GM12878 (cell line): ENCODE measurements around the gene CARS2. TPM values are rescaled to one million over a fixed set of nuclear protein-coding genes. Genes with fewer than 3 reads are reported as not detected.

Experiments
- BCLAF1 ChIP-seq: fragments of 450-650 bp; IDR thresholded peaks from 2 replicates; pipeline ENCODE4 v1.6.1; 2017; ENCODE audit warnings: antibody characterized with exemption, mild to moderate bottlenecking, moderate library complexity
- E4F1 ChIP-seq: fragments of 450-650 bp; IDR thresholded peaks from 2 replicates; pipeline ENCODE4 v1.6.1; 2018; ENCODE audit warnings: borderline replicate concordance, mild to moderate bottlenecking; ENCODE audit not compliant: partially characterized antibody
- EED ChIP-seq: sonication (generic); IDR thresholded peaks from 2 replicates; pipeline ENCODE4 v1.6.1; 2016; ENCODE audit warnings: antibody characterized with exemption, low read depth
- ESRRA ChIP-seq: IDR thresholded peaks from 2 replicates; pipeline ENCODE4 v1.6.1; 2012; ENCODE audit warnings: mild to moderate bottlenecking, low read length, improper control_type of control experiment
- IKZF1 ChIP-seq: fragments of 450-650 bp; conservative IDR thresholded peaks from 2 replicates; pipeline ENCODE4 v1.6.1; 2017; ENCODE audit warnings: antibody characterized with exemption, mild to moderate bottlenecking
- KAT2A ChIP-seq: conservative IDR thresholded peaks from 2 replicates; pipeline ENCODE4 v1.6.1; 2011; ENCODE audit warnings: low read depth, low read length; ENCODE audit not compliant: control insufficient read depth
- PBX3 ChIP-seq: IDR thresholded peaks from 2 replicates; pipeline ENCODE4 v1.6.1; 2011; ENCODE audit warnings: mild to moderate bottlenecking, low read depth, low read length, moderate library complexity; ENCODE audit not compliant: insufficient replicate concordance
- RAD21 ChIP-seq: IDR thresholded peaks from 2 replicates; pipeline ENCODE4 v1.6.1; 2011; ENCODE audit warnings: mild to moderate bottlenecking, low read depth, low read length, moderate library complexity; ENCODE audit not compliant: insufficient read depth
- RBBP5 ChIP-seq: fragments of 200-600 bp; sonication (generic); conservative IDR thresholded peaks from 2 replicates; pipeline ENCODE4 v1.6.1; 2016
- RELA ChIP-seq: fragments of 450-650 bp; IDR thresholded peaks from 2 replicates; pipeline ENCODE4 v1.8.0; 2014; ENCODE audit warnings: borderline replicate concordance; ENCODE audit not compliant: partially characterized antibody
- SMAD1 ChIP-seq: fragments of 450-650 bp; IDR thresholded peaks from 2 replicates; pipeline ENCODE4 v1.6.1; 2018; ENCODE audit warnings: mild to moderate bottlenecking, low read depth; ENCODE audit not compliant: partially characterized antibody
- SREBF2 ChIP-seq: IDR thresholded peaks from 2 replicates; pipeline ENCODE4 v1.6.1; 2012; ENCODE audit warnings: mild to moderate bottlenecking, low read length
- SRF ChIP-seq, 2 experiments: IDR thresholded peaks; 2 replicates each; pipeline ENCODE4 v1.6.1; 2011; ENCODE audit warnings: low read depth in 2 of 2, low read length in 2 of 2, mild to moderate bottlenecking in 1 of 2, moderate library complexity in 1 of 2
- ZBED1 ChIP-seq: IDR thresholded peaks from 2 replicates; pipeline ENCODE4 v1.6.1; 2016; ENCODE audit warnings: borderline replicate concordance
- ZNF592 ChIP-seq: fragments of 450-650 bp; IDR thresholded peaks from 2 replicates; pipeline ENCODE4 v1.6.1; 2017; ENCODE audit warnings: mild to moderate bottlenecking, moderate library complexity
- ZSCAN29 ChIP-seq: fragments of 450-650 bp; IDR thresholded peaks from 2 replicates; pipeline ENCODE4 v1.6.1; 2017; ENCODE audit warnings: mild to moderate bottlenecking, moderate library complexity
- ZZZ3 ChIP-seq: IDR thresholded peaks from 2 replicates; pipeline ENCODE4 v1.6.1; 2011; ENCODE audit warnings: low read depth; ENCODE audit not compliant: control insufficient read depth, insufficient read length
- polyA plus RNA-seq, 11 experiments: library from polyadenylated mRNA; depleted of rRNA in 4 of 11; unstranded in 6 of 11; stranded (reverse) in 5 of 11; fragments of >200 nt; fragmentation: Nextera tagmentation in 4 of 11; fragmentation: Illumina TruSeq in 1 of 11; extraction: Ambion mirVana in 4 of 11; extraction: Trizol in 1 of 11; gene quantifications; 1 replicate in 1 of 11; 2 replicates in 10 of 11; pipeline versions ENCODE4 v1.2.1 to v1.2.3, GENCODE V29; 2011 to 2016; ENCODE audit warnings: inconsistent platforms in 2 of 11, missing spikeins in 2 of 11, low read depth in 1 of 11
- total RNA-seq, 4 experiments: library from RNA; depleted of rRNA in 3 of 4; stranded (reverse); fragments of >200 nt in 3 of 4; fragmentation: Illumina TruSeq in 1 of 4; extraction: Trizol in 1 of 4; gene quantifications; 2 replicates each; pipeline versions ENCODE4 v1.2.1 to v1.2.3, GENCODE V29; 2013 to 2021

CARS2 gene
- total and polyA plus RNA-seq, 10 of the 15 experiments (the other 5 are each of a cell fraction or from before 2014, with no cell fraction given): 4.2 to 101 (median 61.5) TPM

GRCh38 chr13:110616103-110617101, 89.5 kb downstream of the CARS2 start (continued):
- TF ChIP-seq BCLAF1: no peak
- TF ChIP-seq ZSCAN29: no peak
- TF ChIP-seq ESRRA: no peak
- TF ChIP-seq PBX3: no peak
- no peak for TF ChIP-seq RELA
- no peak for TF ChIP-seq RBBP5
- TF ChIP-seq E4F1: no peak
- TF ChIP-seq EED: no peak
- TF ChIP-seq ZBED1: no peak
- TF ChIP-seq ZZZ3: no peak
- TF ChIP-seq IKZF1: no peak
- no peak for TF ChIP-seq KAT2A
- no peak for TF ChIP-seq ZNF592
- no peak for TF ChIP-seq SMAD1
- no peak; the same call in 1 of the 2 replicates for TF ChIP-seq SREBF2
- TF ChIP-seq SRF (IDR thresholded peaks at IDR 0.05; ENCODE audit: low read depth in 2 of 2, low read length in 2 of 2): no peak
- peak; percentile 44 for TF ChIP-seq RAD21
